Measurements from ENCODE around the gene ATCAY. TPM values are rescaled to one million over a fixed set of nuclear protein-coding genes. Genes with fewer than 3 reads are reported as not detected.
"Not testable (repeated sequence)": the region's sequence is repeated elsewhere in the genome, so short reads cannot be mapped to it uniquely, and the experiment has no call there.

The ATCAY gene
- total RNA-seq, 2 donors from 2014 or later: 3.9 to 8.3 TPM

GRCh38 chr19:3949997-3950859, 69.7 kb downstream of the ATCAY start:
- TF ChIP-seq POLR2AphosphoS5 (IDR thresholded peaks at IDR 0.05) (no peak), POLR2A (IDR thresholded peaks at IDR 0.05) (no peak), CTCF (IDR thresholded peaks at IDR 0.05) (no peak)
- no peaks in the 10 kb centered on the region for H3K9me3 ChIP-seq
- no peak for DNase-seq (ENCODE audit: low spot score)
- H3K4me3 ChIP-seq: no peak overlapping the region
- intact Hi-C loops (cut with DNase I): no loop called here
- H3K27ac ChIP-seq: peak overlapping the region; percentile 50 to 63
- WGBS: 50% methylated on average over 20 of the region's 20 CpGs
- H3K36me3 ChIP-seq: no peaks in the 10 kb centered on the region
- H3K27me3 ChIP-seq (replicated peaks; ENCODE audit: insufficient read depth): no peaks in the 10 kb centered on the region
- no peaks in the 10 kb centered on the region for H3K4me1 ChIP-seq (replicated peaks)

- intact Hi-C loops (cut with DNase I): no loop called here
- H3K4me1 ChIP-seq (replicated peaks): no peaks in the 10 kb centered on the region
- DNase-seq (ENCODE audit: low spot score): no peak
- H3K4me3 ChIP-seq: no peak overlapping the region
- TF ChIP-seq POLR2AphosphoS5 (IDR thresholded peaks at IDR 0.05): peak; percentile 29
- TF ChIP-seq POLR2A (IDR thresholded peaks at IDR 0.05): no peak
- no peaks in the 10 kb centered on the region for H3K27me3 ChIP-seq (replicated peaks; ENCODE audit: insufficient read depth)
- no peaks in the 10 kb centered on the region for H3K36me3 ChIP-seq
- WGBS: 41% methylated on average over 34 of the region's 41 CpGs
- H3K27ac ChIP-seq: peak overlapping the region; percentile 50 to 63
- H3K9me3 ChIP-seq: no peaks in the 10 kb centered on the region
Measured at GRCh38 chr19:3950871-3951861, 70.7 kb downstream of the ATCAY start.

GRCh38 chr19:3952755-3953276, 72.3 kb downstream of the ATCAY start:
- 88% methylated on average over 9 of the region's 9 CpGs for WGBS
- H3K4me1 ChIP-seq (replicated peaks); H3K27ac ChIP-seq: not testable (repeated sequence)

GRCh38 chr19:3954107-3954506, 73.6 kb downstream of the ATCAY start:
- DNase-seq (ENCODE audit: low spot score): no peak
- intact Hi-C loops (cut with DNase I): no loop called here
- WGBS: 77% methylated on average over 11 of the region's 12 CpGs
- H3K4me1 ChIP-seq (replicated peaks): no peaks in the 10 kb centered on the region
- H3K27ac ChIP-seq: no peak overlapping the region
- H3K27me3 ChIP-seq (replicated peaks; ENCODE audit: insufficient read depth): no peaks in the 10 kb centered on the region
- no peak for TF ChIP-seq POLR2A (IDR thresholded peaks at IDR 0.05)
- TF ChIP-seq POLR2AphosphoS5 (IDR thresholded peaks at IDR 0.05): no peak
- TF ChIP-seq CTCF (IDR thresholded peaks at IDR 0.05): no peak
- H3K36me3 ChIP-seq: peaks cover 4 to 10% of the 10 kb centered on the region in 2 donors
- no peak overlapping the region for H3K4me3 ChIP-seq
- no peaks in the 10 kb centered on the region for H3K9me3 ChIP-seq

More at GRCh38 chr19:3952755-3953276, 72.3 kb downstream of the ATCAY start:
- intact Hi-C loops (cut with DNase I); H3K4me3 ChIP-seq; DNase-seq (ENCODE audit: low spot score); H3K36me3 ChIP-seq; H3K27me3 ChIP-seq (replicated peaks; ENCODE audit: insufficient read depth); H3K9me3 ChIP-seq: not testable (repeated sequence)

DNA sequence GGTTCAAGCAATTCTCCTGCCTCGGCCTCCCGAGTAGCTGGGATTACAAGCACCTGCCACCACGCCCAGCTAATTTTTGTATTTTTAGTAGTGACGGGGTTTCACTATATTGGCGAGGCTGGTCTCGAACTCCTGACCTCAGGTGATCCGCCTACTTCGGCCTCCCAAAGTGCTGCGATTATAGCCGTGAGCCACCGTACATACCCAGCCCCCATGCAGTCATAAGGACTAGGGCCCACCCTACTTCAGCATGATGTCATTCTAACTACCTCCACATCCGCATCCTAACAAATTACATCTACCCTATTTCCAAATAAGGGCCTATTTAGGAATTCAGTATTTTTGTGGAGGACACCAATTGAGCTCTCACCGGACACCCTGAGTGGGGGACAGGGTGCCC, 74.8 kb downstream of the ATCAY start:
- H3K4me3 ChIP-seq; H3K9me3 ChIP-seq; intact Hi-C loops (cut with DNase I); DNase-seq (ENCODE audit: low spot score); H3K4me1 ChIP-seq (replicated peaks); H3K27me3 ChIP-seq (replicated peaks; ENCODE audit: insufficient read depth); H3K27ac ChIP-seq: not testable (repeated sequence)
- peaks cover 14 to 20% of the 10 kb centered on the region in 2 donors for H3K36me3 ChIP-seq
- WGBS: 93% methylated on average over 13 of the region's 13 CpGs

DNA sequence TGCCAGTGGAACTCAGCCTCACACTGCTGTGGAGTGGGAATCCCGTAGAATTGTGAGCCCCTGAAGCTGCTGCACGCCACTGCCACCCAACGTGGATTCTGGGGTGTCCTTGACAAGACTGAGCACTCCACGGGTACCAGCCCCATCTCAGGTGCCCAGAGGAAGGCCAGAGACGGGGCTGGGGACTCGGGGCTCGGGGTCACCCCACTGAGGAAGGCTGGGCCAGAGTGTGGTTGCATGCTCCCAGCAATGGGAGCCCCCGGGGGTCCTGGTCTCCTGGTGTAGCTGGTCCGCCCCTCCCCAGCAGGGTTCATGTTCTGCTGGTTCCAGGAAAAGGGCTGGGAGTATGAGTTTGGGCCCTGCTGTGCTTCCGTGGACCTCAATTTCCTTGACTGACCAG, 75.2 kb downstream of the ATCAY start:
- H3K36me3 ChIP-seq: peaks cover 14 to 21% of the 10 kb centered on the region in 2 donors
- no peaks in the 10 kb centered on the region for H3K27me3 ChIP-seq (replicated peaks; ENCODE audit: insufficient read depth)
- no peaks in the 10 kb centered on the region for H3K4me1 ChIP-seq (replicated peaks)
- H3K9me3 ChIP-seq: no peaks in the 10 kb centered on the region
- no peak for DNase-seq (ENCODE audit: low spot score)
- no peak overlapping the region for H3K27ac ChIP-seq
- intact Hi-C loops (cut with DNase I): no loop called here
- WGBS: 87% methylated on average over 10 of the region's 10 CpGs
- TF ChIP-seq POLR2AphosphoS5 (IDR thresholded peaks at IDR 0.05) (no peak), POLR2A (IDR thresholded peaks at IDR 0.05) (no peak), CTCF (IDR thresholded peaks at IDR 0.05) (no peak)
- no peak overlapping the region for H3K4me3 ChIP-seq
